SHP77 (cell line): ENCODE results near the gene EEF1A2.

Source experiments
- DNase-seq, 2 experiments: peaks; one replicate each; lab custom pipeline; 2025; lab: John Stamatoyannopoulos, UW

EEF1A2 gene

GRCh38 chr20:63498960-63499337 lies at the start of gene EEF1A2:
Gene EEF1A2, minus strand, starts transcription at chr20:63499083. Its CDS starts 1,320 bp downstream, at chr20:63497763.
- DNase-seq: no peak

- DNase-seq: no peak
These were observed 49.7 kb upstream of the EEF1A2 start for GRCh38 chr20:63548542-63548941.

DNA sequence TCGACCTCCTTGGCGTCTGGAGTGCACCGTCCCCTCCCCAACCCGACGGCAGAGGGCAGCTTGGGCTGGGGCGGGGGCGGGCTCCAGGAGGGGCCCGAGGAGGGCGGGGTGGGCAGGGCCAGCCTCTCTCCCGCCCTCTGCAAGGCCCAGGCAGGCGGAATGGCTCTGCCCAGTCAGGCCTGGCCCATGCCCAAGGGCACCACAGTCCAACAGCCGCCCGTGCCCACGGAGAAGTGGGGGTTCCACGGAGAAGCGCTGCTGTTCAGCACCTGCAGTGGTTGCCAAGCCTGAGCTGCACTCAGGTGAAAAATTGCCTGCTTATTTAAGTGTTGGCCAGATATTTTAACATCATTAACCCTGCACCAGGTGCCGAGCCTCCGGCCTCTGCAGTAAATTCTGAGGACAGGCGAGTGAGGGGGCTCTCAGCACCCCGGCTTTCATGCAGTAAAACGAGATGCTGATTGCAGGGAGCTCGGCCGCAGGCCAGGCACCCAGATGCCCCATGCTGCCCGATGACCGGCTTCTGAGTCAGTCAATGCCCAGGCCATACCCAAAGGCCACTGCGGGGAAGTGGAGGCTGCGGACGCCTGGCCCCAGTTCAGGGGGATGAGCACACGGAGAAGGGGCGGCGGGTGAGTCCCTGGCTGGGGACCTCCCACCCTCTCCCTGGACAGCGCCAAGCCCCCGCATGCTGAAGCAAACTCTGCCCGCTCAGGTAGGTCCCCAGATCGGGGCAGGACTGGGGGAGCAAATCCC lies 49.0 kb upstream of the EEF1A2 start, which contains the start of gene SRMS:
Gene SRMS (minus strand): TSS at position 25 of the 756 bp plus-strand sequence. CDS start 286 bp downstream, outside the sequence.
- DNase-seq: no peak

DNA sequence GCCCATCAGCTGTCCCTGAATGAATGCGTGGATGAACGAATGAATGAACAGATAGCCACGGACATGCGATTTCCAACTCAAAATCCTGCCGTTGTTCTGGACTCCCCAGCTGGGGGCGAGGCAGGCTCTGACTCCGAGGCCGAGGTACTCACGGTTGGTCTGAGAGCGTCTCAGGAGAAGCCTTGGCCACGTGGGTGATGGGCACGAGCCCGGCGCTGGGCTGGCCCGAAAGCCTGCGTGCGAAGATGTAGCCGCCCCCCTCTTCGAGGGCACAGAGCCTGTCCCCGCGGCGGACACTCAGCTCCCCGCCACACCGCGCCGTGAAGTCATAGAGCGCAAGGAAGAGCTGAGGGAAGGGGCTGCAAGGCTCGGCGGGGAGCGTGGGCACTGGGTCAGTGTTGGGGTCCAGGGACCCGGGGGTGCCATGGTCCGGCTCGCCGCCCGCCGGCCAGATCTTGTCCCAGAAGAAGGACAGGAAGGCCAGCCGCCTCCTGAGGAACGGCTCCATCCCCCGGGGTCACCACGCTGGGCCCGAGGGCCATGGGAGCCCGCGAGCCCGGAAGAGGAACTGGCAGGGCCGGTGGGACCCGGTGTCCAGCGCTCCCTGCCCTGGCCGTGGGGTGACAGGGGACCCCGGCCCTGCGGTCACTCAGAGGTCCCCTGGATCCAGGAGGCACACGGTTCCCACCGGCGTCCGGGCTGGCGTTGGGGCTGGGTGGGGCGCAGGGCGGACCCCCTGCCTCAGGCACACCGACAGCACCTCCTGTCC lies 48.3 kb upstream of the EEF1A2 start:
- DNase-seq: no peak

DNA sequence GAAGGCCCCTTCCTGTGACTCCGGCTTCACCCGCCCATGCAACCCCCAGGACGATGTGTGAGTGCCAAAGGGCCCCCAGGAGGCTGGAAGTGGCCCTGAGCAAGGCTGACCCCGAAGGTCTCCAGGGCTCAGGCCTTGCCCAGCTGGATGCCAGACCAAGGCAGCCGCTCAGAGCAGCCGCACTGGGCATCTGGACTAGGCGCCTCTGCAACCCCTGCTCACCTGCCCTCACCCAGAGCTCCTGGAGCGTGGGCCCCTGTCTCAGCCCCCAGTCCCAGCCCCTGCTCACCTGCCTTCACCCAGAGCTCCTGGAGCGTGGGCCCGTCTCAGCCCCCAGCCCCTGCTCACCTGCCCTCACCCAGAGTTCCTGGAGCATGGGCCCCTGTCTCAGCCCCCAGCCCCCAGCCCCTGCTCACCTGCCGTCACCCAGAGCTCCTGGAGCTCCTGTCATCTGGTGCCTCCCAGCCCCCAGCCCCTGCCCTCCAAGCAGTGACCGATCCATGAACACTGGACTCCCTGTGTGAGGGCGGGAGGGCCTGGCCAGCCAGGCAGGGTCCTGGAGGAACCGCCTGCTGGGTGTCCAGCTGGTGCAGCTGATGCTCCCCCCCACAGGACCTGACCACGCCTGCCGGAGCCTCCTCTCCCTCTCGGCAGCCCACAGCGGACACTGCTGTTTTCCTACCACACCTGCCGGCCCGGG lies 47.5 kb upstream of the EEF1A2 start:
- DNase-seq: no peak

DNA sequence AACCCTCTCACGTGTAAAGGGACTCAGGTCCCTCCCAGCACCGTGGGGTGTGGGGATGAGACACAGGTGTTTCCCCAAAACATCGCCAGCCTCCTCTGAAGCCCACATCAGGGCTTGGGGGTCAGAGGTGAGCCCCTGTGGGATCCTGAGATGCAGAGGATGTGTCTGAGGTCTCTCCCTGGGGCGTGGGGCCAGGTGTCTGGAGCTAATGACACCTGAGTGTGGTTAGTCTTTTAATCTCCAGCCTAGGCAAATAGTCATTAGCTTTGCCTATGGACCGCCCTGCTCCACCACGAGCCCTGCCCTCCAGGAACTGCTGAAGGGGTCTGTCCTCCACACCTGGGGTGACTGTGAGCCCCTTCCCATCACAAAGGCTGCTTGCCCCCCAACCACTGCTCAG lies 46.9 kb upstream of the EEF1A2 start:
- no peak for DNase-seq

GRCh38 chr20:63544958-63545516 lies 46.2 kb upstream of the EEF1A2 start:
- no peak for DNase-seq

- DNase-seq: peak in 1 of 2 experiments; percentile 68
These were observed 45.5 kb upstream of the EEF1A2 start for GRCh38 chr20:63544241-63544957.

DNA sequence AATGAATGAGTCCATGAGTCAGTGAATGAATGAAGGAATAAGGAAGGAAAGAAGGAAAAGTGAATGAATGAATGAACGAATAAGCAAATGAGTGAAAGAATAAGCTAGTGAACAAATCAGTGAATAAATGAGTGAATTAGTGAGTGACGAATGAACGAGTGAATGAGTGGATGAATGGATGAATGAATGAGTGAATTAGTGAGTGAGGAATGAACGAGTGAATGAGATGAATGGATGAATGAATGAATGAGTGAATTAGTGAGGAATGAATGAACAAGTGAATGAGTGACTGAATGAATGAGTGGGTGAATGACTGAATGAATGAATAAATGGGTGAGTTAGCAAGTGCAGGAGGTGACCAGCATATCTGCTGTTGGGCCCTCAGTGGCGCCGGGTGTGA lies 44.9 kb upstream of the EEF1A2 start:
- DNase-seq: no peak

DNA sequence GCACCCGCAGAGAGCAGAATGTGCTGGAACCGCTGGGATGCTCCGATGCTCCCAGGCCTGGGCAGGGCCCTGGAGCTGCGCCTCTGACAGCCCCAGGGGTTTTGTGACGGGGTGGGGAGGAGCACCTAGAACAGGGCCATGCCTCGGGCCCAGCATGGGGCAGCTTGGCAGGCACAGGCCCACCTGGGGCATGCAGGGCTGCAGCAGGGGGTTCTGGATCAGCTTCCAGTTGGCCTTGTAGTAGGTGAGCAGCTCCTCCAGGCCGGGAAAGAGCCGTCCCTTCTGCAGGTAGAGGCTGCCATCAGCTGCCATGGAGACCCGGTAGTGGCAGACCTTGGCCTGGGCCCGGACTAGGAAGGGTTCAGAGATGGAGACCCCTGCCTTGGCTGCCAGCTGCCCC lies 44.2 kb upstream of the EEF1A2 start:
- DNase-seq: no peak

GRCh38 chr20:63542696-63543095 lies 43.8 kb upstream of the EEF1A2 start:
- DNase-seq: no peak

GRCh38 chr20:63542031-63542559 lies 43.2 kb upstream of the EEF1A2 start:
- peak in 1 of 2 experiments; percentile 40 for DNase-seq

DNA sequence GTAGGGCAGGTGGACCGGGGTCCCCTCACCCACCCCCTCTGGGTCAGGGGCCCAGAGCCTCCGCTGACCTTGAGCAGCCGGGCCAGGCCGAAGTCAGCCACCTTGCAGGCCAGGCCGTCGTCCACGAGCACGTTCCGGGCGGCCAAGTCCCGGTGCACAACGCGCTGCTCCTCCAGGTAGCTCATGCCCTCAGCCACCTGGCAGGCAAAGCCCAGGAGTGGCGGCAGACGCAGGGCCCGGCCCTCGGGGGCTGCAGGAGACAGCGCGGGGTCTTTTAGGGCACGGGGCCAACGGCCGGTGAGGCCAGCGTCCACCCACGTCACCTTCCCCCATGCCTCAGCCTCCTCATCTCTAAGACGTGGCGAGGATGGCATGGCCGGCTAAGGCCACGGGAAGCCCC lies 42.5 kb upstream of the EEF1A2 start:
- no peak for DNase-seq

DNA sequence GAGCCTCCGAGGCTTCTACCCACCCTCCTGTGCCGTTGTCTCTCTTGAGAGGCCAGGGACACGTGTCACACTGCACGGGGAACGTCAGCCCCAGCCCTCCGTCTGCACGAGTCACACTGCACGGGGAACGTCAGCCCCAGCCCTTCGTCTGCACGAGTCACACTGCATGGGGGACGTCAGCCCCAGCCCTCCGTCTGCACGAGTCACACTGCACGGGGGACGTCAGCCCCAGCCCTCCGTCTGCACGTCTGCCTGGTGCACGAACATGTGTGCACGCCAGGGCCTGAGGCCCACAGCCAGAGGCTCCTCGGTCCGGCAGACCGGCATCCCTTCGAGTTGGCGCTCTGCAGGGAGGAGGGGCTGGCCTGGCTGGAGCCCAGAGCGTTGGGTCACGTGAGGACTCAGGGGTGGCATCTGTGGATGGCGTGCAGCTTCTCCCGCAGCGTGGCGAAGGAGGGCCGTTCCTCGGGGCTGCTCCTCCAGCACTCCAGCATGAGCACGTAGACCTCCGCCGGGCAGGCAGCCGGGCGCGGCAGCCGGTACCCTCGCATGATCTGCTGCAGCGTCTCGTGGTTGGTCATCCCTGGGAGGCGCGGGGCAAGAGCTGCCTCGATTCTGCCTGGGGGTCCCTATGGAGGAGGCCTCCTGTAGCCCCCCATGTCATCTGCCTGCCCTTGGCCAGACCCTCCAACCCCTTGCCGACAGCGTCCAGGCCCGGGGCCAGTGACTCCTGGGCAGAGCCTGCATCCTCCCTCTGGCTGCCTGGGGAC lies 41.7 kb upstream of the EEF1A2 start:
- peak in 1 of 2 experiments; percentile 60 for DNase-seq

DNA sequence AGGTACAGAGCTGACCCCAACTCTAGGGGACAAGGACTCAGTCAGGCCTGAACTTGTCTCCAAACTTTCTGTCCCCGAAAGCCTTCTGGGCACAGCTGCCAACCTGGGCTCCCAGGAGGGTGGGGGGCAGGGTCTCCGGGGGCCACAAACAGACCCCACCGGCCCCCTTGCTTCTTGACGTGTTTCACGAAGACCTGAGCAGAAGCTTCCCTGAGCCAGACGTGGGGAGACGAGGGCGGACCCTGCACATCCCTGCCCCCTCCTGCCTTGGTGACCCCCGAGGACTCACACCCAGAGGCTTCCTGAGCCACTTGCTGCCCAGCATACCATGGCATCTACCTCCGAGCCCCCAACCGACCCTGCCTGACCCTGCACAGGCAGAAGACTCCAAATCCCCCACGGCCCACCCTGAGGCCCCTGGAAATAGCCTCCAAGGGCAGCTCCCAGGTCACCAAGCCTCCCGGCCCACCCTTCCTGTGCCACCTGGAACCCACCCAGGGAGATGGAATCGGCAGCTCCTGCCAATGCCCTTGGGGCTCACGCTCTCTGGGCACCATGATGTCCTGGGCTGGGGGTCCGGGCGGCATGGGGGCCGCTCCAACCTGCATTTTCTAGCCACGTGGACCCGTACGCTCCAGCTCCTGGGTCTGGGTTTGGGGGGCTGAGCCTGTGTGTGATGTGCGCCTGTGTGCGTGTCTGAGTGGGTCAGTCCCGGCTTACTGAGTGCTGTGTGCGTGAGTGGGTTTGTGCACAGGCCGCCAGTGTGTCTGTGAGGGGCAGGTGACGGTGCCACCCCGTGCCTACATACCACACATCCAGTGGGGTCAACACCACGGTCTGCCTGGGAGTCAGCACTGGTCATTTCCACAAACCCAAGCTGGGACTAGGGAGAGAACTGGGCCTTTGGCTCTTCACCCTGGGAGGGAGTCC lies 40.8 kb upstream of the EEF1A2 start:
- DNase-seq: no peak

DNA sequence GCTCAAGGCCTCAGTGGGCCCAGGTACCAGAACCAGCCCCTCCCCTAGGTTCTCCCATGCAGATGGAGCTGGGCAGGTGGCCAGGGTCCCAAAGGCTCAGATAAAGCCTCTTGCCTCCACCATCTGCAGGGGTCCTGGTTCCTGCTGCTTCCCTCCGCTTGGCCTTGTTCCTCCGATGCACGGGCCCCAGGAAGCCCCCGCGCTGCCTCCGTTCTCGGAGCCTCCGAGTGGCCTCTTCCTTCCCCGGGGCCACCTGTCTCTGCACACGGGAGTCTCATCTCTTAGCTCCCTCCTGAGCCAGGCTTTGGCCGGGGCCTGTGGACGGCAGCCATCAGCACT lies 40.2 kb upstream of the EEF1A2 start:
- no peak for DNase-seq

GRCh38 chr20:63538204-63539091 lies 39.6 kb upstream of the EEF1A2 start:
- peak; percentile 61 to 75 for DNase-seq

GRCh38 chr20:63537525-63538203 lies 38.8 kb upstream of the EEF1A2 start:
- peak; percentile 90 to 91 for DNase-seq
